Peyer's patch (tissue), 4 donors: Measurements from ENCODE around the gene CCDC182. TPM values are rescaled to one million over a fixed set of nuclear protein-coding genes. Genes with fewer than 3 reads are reported as not detected.

ENCODE experiments used
- DNase-seq, 3 donors: peaks; one replicate each; pipeline ENCODE4 v3.0.0-alpha.2; 2017 to 2019
- H3K27ac ChIP-seq, 4 donors: fragments of 200-600 bp; sonication (generic); one replicate each; pipeline ENCODE4 v1.5.1; 2016 to 2019
- H3K27me3 ChIP-seq, 2 donors: fragments of 200-600 bp; sonication (generic); one replicate each; pipeline ENCODE4 v1.5.1; 2019
- H3K36me3 ChIP-seq, 3 donors: fragments of 200-600 bp; sonication (generic); one replicate each; pipeline ENCODE4 v1.5.1; 2016 to 2019
- H3K4me1 ChIP-seq, 4 donors: fragments of 200-600 bp; sonication (generic); one replicate each; pipeline ENCODE4 v1.5.1; 2016 to 2019
- H3K4me3 ChIP-seq, 4 donors: fragments of 200-600 bp; sonication (generic); 1 replicate in 3 of 4; 2 replicates in 1 of 4; pipeline ENCODE4 v1.5.1; 2016 to 2019; ENCODE audit warnings: mild to moderate bottlenecking in 1 of 4
- H3K9me3 ChIP-seq, 4 donors: fragments of 200-600 bp; sonication (generic); one replicate each; pipeline ENCODE4 v1.5.1; 2016 to 2019; ENCODE audit warnings: mild to moderate bottlenecking in 1 of 4
- POLR2A ChIP-seq, 2 donors: fragments of 450-650 bp; IDR thresholded peaks; one replicate each; pipeline ENCODE4 v1.5.1; 2017; ENCODE audit warnings: antibody characterized with exemption in 2 of 2, mild to moderate bottlenecking in 2 of 2, moderate library complexity in 2 of 2
- total RNA-seq, 4 donors: library from RNA; depleted of rRNA; stranded (reverse); fragments of >200 nt; gene quantifications; one replicate each; pipeline ENCODE4 v1.1.0, GENCODE V29; 2016
- TF ChIP-seq, protein P1 (sequence below), 6 experiments: fragments of 450-650 bp in 4 of 6; fragments of 200-600 bp in 2 of 6; sonication (generic) in 1 of 6; IDR thresholded peaks; one replicate each; pipeline ENCODE4 v1.5.1; 2017 to 2019; ENCODE audit warnings: antibody characterized with exemption in 6 of 6, mild to moderate bottlenecking in 3 of 6, moderate library complexity in 1 of 6

The CCDC182 gene
- total RNA-seq, 4 donors from 2014 or later, result not detected

DNA sequence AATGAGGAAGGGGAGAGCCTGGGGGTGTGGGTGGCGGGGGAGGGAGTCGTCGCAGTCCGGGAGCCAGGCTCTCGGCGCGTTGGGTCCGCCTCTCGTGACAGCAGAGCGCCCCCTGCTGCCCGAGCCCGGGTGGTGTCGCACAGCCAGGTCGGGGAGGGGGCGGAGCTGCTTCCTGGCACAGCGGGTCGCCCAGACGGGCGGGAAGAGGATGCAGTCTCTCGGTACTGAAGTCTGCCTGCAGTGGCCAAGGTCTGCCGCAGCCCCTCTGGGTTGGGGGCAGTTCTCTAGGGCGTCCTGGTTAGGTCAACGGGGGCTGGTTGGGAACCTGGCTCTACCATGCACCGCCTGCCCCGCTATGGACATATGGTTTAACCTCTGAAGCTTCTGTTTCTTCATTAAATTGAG, 38.2 kb upstream of the CCDC182 start:
- Histone ChIP-seq H3K4me1 (peaks cover 0 to 19% (median 7%) of the 10 kb centered on the region in 4 donors), H3K27me3 (no peaks in the 10 kb centered on the region), H3K36me3 (no peaks in the 10 kb centered on the region), H3K4me3 (peak overlapping the region in 1 of 4 donors; percentile 32), H3K9me3 (no peaks in the 10 kb centered on the region), H3K27ac (no peak overlapping the region)
- DNase-seq, result peak; percentile 52 to 76 (median 75)
- TF ChIP-seq POLR2A (IDR thresholded peaks at IDR 0.05), result no peak
- TF ChIP-seq, protein P1, sequence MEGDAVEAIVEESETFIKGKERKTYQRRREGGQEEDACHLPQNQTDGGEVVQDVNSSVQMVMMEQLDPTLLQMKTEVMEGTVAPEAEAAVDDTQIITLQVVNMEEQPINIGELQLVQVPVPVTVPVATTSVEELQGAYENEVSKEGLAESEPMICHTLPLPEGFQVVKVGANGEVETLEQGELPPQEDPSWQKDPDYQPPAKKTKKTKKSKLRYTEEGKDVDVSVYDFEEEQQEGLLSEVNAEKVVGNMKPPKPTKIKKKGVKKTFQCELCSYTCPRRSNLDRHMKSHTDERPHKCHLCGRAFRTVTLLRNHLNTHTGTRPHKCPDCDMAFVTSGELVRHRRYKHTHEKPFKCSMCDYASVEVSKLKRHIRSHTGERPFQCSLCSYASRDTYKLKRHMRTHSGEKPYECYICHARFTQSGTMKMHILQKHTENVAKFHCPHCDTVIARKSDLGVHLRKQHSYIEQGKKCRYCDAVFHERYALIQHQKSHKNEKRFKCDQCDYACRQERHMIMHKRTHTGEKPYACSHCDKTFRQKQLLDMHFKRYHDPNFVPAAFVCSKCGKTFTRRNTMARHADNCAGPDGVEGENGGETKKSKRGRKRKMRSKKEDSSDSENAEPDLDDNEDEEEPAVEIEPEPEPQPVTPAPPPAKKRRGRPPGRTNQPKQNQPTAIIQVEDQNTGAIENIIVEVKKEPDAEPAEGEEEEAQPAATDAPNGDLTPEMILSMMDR (IDR thresholded peaks at IDR 0.05), result peak in 5 of 6 experiments; percentile 35 to 72 (median 62)

DNA sequence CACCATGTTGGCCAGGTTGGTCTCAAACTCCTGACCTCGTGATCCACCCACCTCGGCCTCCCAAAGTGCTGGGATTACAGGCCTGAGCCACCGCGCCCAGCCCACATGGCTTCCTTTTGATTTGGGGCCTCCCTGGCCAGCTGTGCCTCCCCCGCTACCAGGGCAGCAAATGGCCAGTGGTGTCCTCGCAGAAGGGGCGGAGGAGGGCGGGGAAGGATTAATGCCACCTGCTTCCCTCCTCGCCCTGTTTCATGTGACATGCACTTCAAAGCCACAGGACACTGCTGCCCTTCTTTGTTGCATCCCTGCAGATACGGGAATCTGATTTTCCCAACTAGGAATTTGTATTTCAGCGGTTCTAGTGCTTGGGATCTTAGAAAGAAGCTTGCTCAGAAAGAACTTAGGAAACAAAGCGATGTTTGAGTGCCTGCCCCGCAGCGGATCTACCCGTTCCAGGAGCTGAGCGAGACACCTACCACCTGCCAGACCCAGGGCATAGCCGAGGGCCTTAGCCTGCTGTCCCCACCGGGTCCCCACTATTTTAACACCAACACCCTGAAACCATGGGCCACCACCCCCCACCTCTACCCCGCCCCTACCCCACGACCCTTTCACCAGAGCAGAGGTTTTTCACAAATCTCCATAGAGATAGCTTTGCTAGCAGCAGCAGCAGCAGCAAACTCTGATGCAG, 37.7 kb upstream of the CCDC182 start:
- Histone ChIP-seq H3K27ac (no peak overlapping the region), H3K4me1 (peaks cover 0 to 19% (median 7%) of the 10 kb centered on the region in 4 donors), H3K27me3 (no peaks in the 10 kb centered on the region), H3K4me3 (peak overlapping the region in 1 of 4 donors; percentile 32), H3K36me3 (no peaks in the 10 kb centered on the region), H3K9me3 (no peaks in the 10 kb centered on the region)
- no peak for DNase-seq
- no peak for TF ChIP-seq POLR2A (IDR thresholded peaks at IDR 0.05)
- TF ChIP-seq, protein P1 (IDR thresholded peaks at IDR 0.05), result no peak

DNA sequence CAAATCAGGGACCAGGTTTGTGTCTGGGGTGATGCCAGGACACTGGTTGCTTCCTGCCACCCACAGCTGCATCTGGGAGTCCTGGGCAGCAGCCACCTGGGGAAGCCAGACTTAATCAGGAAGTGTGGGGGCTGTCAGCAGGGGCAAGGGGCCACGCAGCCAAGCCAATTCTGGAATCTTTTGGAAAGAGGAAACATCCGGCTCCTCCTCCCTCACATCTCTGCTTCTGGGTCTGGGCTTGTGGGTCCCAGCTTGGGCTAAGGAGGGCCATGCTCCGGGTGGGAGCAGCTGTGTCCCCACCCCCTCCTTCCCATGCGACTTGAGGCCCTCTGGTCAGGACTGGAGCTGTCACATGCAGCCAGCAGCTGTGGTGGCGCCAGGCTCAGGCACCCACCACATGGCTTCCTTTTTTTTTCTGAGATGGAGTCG, 37.0 kb upstream of the CCDC182 start:
- Histone ChIP-seq H3K36me3 (no peaks in the 10 kb centered on the region), H3K4me1 (peaks cover 0 to 19% (median 7%) of the 10 kb centered on the region in 4 donors), H3K9me3 (no peaks in the 10 kb centered on the region), H3K4me3 (no peak overlapping the region), H3K27ac (no peak overlapping the region), H3K27me3 (no peaks in the 10 kb centered on the region)
- TF ChIP-seq, protein P1 (IDR thresholded peaks at IDR 0.05), result no peak
- TF ChIP-seq POLR2A (IDR thresholded peaks at IDR 0.05), result no peak
- DNase-seq, result no peak

DNA sequence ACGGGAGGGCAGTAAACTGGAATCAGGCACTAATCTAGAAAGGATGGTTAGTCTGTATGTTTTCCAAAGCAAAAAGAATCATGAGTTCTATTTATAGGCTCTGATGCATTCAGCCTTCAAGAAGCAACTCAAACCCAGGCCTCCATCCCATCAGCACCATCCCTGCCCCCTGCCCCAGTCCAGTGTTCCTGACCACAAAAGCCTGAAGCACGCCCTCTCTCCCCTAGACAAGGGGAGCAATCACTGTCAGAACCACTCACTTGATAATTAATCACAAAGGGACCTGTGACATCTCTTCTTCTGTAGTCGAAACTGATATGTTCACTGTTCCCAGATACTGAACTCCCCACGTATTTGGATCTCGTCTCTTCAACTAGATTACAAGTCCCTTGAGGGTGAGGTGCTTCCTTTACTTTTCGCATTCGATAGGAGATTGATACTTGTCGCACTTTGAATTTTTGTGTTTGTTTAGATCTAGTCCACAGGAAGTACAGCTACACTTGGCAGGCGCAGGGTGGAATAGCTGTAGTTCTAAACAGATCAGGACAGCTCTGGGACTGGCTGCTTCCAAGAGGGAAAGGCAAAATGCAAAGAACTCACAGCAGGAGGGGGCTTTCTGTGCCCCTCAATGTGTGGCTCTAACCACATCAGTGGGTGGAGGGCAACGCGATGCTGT, 36.4 kb upstream of the CCDC182 start:
- no peak for DNase-seq
- Histone ChIP-seq H3K27me3 (no peaks in the 10 kb centered on the region), H3K4me1 (peaks cover 0 to 19% (median 7%) of the 10 kb centered on the region in 4 donors), H3K27ac (no peak overlapping the region), H3K4me3 (no peak overlapping the region), H3K36me3 (no peaks in the 10 kb centered on the region), H3K9me3 (no peaks in the 10 kb centered on the region)
- TF ChIP-seq POLR2A (IDR thresholded peaks at IDR 0.05), result no peak
- TF ChIP-seq, protein P1 (IDR thresholded peaks at IDR 0.05), result no peak

DNA sequence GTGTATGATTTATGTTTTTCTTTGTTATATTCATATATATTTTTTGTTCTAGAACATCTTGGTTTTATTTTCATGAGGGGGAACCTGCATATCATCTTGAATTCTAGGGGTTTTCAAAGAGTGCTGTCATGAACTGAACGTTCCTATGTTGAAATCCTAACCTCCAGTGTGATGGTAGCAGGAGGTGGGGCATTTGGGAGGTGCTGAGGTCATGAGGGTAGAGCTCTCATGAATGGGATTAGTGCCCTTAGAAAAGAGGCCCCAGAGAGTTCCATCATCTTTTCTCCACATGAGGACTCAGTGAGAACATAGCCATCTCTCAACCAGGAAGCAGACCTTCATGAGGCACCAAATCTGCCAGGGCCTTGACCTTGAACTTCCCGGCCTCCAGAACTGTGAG, 34.6 kb upstream of the CCDC182 start:
- H3K27ac ChIP-seq, result no peak overlapping the region
- peaks cover 0 to 19% (median 7%) of the 10 kb centered on the region in 4 donors for H3K4me1 ChIP-seq
- H3K4me3 ChIP-seq, result no peak overlapping the region
- no peaks in the 10 kb centered on the region for H3K9me3 ChIP-seq
- no peaks in the 10 kb centered on the region for H3K27me3 ChIP-seq
- DNase-seq, result no peak
- H3K36me3 ChIP-seq, result no peaks in the 10 kb centered on the region
- TF ChIP-seq, protein P1 (IDR thresholded peaks at IDR 0.05), result no peak
- no peak for TF ChIP-seq POLR2A (IDR thresholded peaks at IDR 0.05)
